GM21390 (cell line): Measurements from ENCODE around the gene TMEM238.

ENCODE experiments used
- ATAC-seq: cut with Tn5 transposase; IDR thresholded peaks from one replicate; pipeline ENCODE4 v1.9.1; 2021; ENCODE audit not compliant: unreplicated experiment

Gene TMEM238

DNA sequence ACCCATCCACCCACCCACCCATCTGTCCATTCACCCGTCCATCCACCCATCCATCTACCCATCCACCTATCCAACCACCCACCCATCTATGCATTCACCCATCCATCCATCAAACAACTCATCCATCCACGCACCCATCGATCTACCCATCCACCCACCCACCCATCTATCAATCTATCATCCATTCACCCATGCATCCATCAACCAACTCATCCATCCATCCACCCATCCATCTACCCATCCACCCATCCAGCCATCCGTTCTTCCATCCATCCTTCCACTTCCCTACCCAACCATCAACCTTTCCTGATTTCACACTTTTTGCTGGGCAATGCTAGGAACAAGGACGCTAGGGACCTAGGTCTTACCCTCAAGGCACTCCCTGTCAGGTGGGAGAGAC, 2.1 kb downstream of the TMEM238 start:
- ATAC-seq: no peak

DNA sequence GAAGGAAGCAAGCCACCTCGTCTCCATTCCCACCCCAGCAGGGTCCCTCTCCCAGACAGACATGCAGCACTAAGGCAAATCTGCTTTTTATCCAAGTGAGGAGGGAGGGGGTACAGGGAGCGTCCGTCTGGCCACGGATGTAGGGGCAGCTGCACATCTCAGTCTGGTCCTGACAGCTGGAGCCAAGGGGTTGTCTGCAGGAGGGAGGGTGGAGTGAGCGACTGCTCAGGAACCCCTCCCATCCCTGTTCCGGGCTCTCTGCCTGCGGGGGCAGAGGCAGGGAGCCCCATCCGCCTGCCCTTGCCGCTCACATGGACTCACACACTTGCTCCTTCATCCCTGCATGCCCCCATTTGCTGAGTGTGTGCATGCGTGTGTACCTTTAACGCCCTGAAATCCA, 4.9 kb downstream of the TMEM238 start:
- no peak for ATAC-seq

DNA sequence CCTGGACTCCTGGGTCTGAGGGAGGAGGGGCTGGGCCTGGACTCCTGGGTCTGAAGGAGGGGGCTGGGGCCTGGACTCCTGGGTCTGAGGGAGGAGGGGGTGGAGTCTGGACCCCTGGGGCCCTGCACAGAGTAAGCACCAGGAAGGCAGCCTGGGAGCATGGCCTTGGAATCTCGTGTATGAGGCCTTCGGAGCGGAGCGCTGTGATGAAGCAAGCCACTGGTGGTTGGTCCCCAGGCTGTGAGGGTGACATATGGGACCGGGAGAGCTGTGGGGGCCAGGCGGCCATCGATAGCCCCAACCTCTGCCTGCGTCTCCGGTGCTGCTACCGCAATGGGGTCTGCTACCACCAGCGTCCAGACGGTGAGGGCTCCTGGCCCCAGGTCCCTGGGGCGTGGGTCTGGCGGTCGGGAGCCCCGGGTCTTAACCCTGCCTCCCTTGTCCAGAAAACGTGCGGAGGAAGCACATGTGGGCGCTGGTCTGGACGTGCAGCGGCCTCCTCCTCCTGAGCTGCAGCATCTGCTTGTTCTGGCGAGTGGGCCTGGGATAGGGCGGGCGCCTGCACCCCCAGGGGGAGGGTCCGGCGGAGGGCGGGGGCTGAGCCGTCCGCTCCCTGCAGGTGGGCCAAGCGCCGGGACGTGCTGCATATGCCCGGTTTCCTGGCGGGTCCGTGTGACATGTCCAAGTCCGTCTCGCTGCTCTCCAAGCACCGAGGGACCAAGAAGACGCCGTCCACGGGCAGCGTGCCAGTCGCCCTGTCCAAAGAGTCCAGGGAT, 6.5 kb downstream of the TMEM238 start:
- ATAC-seq: no peak

DNA sequence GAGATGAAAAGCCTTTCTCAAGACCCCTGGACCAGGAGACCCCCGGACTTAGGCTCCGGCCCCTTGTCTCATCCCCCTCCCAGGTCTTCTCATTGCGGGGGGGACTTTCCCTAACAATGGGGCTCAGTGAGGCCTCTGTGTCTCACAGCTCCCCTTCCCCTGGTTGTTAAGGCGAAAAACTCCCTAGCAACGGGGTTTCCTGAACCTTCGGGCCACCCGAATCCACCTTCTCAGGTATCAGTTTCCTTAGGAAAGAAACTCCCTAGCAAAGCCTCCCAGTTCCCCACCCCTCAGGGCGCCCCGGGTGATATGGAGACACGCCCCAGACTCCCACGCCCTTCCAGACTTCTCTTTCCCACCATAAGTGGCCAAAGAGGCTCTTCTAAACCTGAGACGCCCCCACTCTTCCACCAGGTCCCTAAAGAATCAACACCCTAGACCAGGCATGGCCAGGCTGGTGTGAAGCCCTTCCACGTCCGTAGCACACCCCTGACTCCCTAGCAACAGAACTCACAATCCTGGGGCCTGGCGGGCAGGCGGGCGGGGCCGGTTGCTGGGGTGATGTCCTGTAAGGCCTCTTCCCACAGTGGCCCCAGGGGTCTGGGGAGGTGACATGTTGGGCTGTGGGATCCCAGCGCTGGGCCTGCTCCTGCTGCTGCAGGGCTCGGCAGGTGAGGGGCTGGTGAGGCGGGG, 7.7 kb downstream of the TMEM238 start, which contains the start of gene TMEM190:
Gene TMEM190 (plus strand): TSS at position 586 of the 693 bp plus-strand sequence. CDS start 28 bp downstream, at position 614.
- ATAC-seq: no peak

DNA sequence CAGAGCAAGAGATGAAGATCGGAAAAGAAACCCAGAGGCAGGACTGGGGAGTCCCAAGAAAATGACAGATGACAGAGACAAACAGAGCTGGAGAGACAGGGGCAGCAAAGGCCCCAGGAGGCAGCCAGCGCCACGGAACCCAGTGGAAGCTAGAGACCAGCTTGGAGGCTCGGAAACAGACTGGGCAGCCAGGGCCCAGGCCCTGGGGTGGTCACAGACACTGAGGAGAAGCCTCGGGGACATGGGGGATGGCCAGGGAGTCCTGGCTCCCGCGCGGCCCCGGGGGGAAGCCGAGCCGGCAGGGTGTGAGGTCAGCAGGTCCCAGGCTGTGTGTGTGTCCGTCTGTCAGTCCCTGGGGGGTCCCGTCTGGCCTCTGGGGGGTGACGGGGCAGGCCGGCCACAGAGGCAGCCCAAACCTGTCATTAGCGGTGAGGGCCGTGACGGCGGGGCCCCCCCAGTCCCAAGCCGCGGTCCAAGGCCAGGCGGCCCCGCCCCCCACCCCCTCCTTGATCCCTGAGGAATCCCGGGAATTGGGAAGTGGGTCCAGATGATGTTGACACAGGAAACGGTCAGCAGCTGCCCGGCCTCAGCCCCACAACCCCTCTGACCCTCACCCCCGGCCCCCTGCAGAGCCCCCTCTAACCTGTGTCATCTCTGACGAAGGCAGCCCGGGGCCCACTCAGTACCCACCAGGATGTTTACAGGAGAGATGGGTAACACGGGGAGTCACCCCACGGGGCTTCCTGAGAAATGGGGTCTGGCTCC, 9.9 kb downstream of the TMEM238 start:
- no peak for ATAC-seq

DNA sequence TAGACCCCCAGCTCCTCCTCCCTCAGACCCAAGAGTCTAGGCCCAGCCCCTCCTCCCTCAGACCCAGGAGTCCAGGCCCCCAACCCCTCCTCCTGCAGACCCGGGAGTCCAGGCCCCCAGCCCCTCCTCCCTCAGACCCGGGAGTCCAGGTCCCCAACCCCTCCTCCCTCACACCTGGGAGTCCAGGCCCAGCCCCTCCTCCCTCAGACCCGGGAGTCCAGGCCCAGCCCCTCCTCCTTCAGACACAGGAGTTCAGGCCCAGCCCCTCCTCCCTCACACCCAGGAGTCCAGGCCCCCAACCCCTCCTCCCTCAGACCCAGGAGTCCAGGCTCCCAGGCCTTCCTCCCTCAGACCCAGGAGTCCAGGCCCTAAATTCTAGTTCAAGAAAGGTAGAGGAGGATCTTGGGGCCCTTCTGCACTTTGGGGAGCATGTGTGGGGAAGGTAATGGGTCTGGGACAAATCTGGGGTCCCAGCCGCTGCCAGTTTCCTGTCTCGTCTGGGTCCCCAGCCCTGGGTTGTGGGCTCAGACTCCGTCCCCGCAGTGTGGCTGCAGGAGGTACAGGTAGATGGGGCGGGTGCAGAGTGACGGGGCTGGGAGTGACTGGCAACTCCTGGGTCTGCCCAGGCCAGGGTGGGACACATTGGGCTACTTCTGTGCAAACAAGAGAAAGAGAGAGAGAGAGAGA, 10.6 kb downstream of the TMEM238 start:
- no peak for ATAC-seq

DNA sequence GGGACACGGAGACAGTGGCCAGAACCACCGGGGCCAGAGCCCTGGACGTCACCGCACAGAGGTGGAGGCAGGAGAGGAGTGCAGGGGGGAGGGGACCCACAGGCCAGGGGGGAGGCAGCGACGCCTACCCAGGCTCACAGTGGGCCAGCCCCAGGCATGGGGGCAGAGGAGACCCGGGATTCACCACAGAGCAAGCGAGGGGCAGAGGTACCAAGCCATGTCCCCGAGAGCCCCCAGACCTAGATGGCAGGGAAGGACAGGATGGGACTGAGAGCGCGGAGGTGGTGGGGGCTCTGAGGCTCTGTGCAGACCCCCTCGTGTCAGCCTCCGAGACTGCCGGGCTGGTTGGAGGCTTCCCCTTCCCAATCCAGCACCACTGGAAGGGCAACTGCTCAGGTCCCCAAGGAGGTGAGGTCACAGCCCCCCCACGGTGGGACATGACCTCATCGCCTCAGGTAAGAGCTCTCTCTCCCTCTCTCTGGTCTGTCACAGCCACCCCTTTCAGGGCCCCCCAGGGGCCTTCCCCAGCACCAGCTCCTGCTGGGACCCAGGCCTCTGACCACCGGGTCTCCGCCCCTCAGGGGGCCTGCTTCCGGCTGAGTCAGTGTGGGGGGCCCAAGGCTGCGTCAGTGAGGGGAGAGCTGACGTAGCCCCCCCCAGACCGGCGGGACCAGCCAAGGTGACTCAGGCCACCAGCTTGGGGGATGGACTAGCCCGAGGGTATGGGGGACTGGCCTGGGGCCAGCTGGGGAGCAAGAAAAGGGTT, 11.6 kb downstream of the TMEM238 start:
- no peak for ATAC-seq

DNA sequence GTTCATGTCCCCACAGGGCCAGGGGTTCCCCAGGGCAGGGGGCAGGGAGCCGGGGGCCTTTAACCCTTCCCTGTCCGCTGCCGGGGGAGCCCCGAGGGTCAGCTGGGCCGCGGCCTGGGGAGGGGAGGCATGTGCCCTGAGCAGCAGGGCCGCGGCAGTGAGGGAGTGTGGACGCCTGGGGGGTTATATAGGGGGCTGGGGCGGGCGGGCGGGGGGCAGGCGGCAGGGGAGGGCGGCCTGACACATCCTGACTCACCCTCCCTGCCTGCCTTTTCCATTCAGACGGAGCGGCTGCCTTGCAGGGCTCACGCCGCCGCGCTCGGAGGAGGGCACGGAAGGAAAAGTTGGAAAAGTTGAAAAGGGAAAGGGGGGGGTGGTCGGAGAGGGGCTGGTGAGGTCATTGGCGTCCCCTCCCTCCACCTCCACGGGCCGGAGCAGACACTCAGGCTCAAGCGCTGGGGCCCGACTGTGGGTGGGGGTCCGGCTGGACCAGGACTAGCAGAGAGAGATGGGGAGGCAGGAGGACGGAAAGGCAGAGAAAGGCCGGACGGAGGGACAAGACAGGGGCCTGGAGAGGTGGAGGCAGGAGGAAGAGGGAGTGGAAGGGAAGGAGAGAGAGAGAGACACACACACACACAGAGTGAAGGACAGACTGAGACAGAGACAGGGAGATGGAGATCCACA, 13.6 kb downstream of the TMEM238 start, which contains the start of gene IL11:
Gene IL11 (minus strand): TSS at position 159 of the 684 bp plus-strand sequence. CDS start 153 bp downstream, at position 6.
- ATAC-seq: no peak

DNA sequence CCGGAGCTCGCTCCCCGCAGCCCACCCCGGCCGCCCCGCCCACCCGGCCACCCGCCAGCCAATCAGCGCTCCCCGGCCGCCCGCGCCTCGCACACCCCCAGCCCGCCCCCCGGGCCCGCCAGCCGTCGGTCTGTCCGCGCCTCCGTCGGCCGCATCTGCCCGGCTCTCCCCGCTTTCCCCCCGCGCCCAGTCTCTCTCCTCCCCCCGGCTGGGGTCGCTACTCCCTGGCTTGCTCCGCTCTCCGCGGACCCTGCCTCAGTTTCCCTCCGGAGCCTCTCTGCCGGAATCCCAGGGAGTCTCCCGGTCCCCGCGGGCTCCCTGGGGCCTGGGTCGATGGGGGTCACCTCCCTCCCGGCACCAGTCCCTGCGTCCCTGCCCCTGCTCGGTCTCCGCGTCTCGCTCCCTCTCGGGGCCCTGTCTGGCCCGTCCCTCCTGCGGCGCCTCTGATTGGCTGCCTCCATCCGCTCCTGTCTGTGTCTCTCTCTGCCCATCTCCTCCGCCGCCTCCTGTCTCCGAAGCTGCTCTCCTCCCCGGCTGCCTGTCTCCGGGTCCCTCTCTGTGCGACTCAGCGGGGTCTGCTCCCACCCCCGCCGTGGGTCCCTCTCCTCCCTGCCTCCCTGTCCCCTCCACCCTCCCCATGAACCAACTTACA, 14.3 kb downstream of the TMEM238 start:
- no peak for ATAC-seq

DNA sequence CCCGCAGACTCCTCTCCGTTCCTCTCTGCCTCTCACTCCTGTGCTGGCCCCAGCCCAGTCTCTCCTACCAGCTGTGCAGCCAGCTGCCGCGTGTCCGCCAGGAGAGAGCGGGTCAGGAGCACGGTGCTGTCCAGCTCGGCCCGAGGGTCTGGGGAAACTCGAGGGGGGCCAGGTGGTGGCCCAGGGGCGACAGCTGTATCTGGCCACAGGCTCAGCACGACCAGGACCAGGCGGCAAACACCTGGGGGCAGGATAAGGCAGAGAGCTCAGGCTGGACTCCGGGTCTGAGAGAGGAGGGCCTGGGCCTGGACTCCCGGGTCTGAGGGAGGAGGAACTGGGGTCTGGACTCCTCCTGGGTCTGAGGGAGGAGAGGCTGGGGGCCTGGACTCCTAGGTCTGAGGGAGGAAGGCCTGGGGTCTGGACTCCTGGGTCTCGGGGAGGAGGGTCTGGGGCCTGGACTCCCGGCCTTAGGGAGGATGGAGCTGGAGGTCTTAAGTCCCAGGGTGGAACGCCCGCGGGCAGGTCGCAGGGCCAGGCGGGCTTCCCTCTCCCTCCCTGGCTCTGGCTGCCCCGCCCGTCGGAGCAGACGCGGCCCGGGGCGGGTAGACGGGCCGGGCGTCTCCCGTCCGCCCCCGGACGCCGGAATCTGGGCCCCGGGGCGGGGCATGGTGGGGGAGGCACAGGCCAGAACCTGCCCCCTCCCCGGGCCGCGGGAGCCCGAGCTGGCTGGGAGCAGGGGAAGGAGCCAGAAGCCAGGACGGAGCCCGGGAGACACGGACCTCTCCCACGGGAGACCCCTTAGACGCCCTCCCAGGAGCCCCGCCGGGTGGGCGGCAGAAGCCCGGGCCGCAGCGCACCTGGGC, 15.2 kb downstream of the TMEM238 start:
- ATAC-seq: no peak

DNA sequence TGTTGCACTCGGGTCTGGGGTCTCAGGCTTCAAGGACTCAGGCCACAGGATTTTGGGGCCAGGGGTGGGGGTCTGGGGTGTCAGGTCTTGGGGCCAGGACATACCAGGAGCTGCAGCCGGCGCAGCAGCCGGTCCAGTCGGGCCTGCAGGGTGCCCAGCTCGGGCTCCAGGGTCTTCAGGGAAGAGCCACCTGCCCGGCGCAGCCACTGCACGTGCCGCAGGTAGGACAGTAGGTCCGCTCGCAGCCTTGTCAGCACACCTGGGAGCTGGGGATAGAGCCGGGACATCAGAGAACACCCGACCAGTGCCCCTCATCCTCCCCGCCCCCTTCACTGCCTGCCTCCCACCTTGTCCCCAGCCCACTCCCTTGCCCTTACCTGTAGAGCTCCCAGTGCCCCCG, 16.0 kb downstream of the TMEM238 start:
- no peak for ATAC-seq

DNA sequence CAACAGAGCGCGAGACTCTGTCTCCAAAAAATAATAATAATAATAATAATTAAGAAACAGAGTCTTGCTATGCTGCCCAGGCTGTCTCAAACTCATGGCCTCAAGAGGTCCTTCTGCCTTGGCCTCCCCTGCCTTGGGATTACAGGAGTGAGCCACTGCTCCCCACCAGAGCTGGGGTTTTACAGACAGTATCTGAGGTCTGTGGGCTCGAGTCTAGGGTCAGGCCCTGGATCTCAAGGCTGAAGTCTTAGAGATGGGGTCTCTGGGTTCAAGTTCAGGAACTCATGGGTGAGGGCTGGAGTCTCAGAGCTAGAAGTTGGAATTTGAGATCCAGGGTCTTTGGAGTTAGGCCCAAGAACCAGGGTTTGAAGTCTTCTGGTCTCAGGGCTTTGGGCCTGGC, 17.3 kb downstream of the TMEM238 start:
- ATAC-seq: no peak

DNA sequence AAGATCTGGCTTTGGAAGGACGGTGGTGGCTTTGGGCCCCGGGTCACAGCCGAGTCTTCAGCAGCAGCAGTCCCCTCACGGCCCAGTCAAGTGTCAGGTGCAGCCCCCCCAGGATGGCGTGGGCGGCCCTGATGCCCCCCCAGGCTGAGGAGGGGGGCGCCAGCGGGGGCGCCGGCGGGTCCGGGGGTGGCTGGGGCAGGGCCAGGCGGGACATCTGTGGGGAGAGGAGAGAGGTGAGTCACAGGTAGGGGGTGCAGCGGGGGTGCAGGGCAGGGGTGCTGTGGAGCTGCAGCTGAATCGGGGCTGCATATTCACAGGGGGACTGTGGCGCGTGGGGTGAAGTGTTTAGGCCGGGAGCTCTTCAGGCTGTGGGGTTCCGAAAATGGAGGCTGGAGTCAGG, 18.1 kb downstream of the TMEM238 start:
- no peak for ATAC-seq

DNA sequence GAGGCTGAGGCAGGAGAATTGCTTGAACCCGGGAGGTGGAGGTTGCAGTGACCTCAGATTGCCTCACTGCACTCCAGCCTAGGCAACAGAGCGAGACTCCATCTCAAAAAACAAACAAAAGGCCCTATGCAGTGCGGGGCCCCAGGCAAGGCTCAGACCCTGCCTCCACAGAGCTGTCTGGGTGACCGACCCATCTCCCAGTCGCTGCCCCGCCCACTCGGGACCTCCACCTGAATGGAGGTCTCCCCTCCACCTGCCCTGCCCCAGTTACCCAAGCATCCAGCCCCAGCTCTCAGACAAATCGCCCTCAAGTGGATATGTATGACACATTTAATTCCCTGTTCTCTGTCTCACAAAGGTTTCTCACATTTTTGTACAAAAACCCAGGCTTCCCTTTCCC, 18.8 kb downstream of the TMEM238 start:
- no peak for ATAC-seq

DNA sequence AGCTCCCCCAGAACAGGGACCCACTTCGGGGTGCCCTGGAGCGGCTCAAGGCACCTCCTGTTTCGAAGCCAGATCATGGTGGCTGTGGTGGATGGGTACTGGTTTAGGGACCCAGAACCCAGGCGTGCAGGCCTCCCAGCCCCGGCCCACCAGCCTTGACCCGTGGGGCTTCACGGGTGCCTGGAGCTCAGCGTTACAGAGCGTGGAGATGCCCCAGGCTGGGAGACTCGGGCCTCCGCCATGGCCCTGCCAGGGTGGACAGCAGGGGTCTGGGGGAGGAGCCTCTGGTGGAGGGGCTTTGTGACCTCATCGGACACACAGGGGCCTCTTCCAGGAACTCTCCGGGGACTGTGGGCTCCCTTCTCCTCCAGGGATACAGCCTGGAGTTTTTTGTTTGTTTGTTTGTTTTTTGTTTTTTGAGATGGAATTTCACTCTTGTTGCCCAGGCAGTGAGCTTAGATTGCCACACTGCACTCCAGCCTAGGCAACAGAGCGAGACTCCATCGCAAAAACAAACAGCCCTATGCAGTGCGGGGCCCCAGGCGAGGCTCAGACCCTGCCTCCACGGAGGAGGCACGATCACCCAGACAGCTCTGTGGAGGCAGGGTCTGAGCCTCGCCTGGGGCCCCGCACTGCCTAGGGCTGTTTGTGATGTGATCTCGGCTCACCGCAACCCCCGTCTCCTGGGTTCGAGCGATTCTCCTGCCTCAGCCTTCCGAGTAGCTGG, 20.9 kb downstream of the TMEM238 start, which contains the start of gene GARIN5B:
Gene GARIN5B (minus strand): TSS at position 271 of the 727 bp plus-strand sequence. CDS start 194 bp downstream, at position 77.
- no peak for ATAC-seq

DNA sequence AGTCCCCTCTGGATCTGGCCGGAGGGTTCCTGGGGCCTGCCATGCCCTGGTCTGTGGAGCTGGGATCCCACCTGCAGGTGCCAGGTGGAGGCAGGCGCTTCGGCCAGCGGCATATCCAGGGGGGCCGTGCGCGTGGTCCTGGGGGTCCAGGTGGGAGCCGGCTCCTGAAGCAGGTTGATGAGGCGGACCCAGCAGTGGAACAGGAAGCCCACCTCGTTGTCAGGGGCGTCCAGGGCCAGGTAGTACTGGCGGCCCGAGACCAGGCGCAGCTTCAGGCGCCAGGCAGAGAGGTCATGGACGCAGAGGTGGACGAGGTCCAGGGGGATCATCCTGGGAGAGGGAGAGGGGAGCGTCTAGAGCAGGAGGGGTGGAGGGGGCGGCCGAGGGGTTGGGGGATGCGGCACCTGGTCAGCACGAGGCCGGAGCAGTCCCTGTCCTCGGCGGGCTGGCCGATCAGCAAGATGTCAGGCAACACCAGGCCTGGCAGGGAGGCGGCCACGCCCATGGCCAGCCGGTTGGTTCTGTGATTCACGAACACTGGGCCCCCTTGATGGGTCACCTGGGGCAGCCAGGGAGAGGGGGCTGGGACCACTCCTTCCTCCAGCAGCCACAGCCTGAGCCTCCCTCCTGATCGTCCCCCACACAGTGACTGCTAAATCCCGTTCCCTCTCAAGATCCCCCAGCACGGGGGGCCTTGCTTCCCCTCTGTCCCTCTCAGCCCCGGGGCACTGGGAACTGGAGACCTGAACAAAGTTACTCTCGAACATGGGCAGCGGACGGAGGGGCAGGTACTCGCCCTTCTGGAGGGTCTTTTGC, 21.7 kb downstream of the TMEM238 start:
- no peak for ATAC-seq

DNA sequence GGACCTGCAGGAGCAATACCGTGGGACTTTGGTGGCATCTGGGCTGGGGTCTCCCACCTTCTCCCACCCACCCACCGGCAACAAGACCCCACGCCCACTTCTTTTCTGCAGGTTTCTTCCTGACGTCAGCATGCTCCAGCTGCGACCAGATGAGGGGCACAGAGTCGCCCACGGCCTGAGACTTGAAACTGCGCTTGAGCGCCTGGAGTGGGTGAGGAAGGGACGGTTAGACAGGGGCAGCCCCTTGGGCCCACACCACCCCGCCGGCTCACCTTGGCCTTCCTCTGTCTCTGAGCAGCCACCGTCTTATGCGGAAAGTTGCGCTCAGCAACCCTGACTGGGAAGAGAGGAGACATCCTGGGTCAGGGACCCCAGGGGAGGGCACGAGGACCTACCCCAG, 23.2 kb downstream of the TMEM238 start:
- ATAC-seq: no peak
